NCI-H128 (cell line): Measurements from ENCODE around the gene DSN1.

ENCODE experiments used
- DNase-seq: peaks from one replicate; lab custom pipeline; 2025; ENCODE audit not compliant: unreplicated experiment; lab: John Stamatoyannopoulos, UW

Gene DSN1

GRCh38 chr20:36758276-36758675, 15.3 kb downstream of the DSN1 start:
- no peak for DNase-seq

GRCh38 chr20:36756496-36756895, 17.1 kb downstream of the DSN1 start:
- no peak for DNase-seq

GRCh38 chr20:36754656-36755222, 18.8 kb downstream of the DSN1 start:
- DNase-seq: peak; percentile 28

GRCh38 chr20:36752582-36752981, 21.0 kb downstream of the DSN1 start:
- no peak for DNase-seq

GRCh38 chr20:36745927-36746659, 27.5 kb downstream of the DSN1 start, which contains the start of gene NDRG3:
NDRG3 (minus strand) TSS chr20:36746090; CDS start chr20:36721735, 24,355 bp downstream.
- DNase-seq: peak; percentile 86

- no peak for DNase-seq
Observed at GRCh38 chr20:36745234-36745926, 28.2 kb downstream of the DSN1 start.

GRCh38 chr20:36744764-36745191, 28.8 kb downstream of the DSN1 start:
- no peak for DNase-seq

GRCh38 chr20:36744243-36744642, 29.3 kb downstream of the DSN1 start:
- DNase-seq: no peak

- no peak for DNase-seq
Observed at GRCh38 chr20:36742558-36742957, 31.0 kb downstream of the DSN1 start.

GRCh38 chr20:36741072-36741471, 32.5 kb downstream of the DSN1 start:
- no peak for DNase-seq

- no peak for DNase-seq
Observed at GRCh38 chr20:36737183-36737499, 36.4 kb downstream of the DSN1 start.

GRCh38 chr20:36736451-36737182, 36.9 kb downstream of the DSN1 start:
- no peak for DNase-seq

GRCh38 chr20:36732456-36732855, 41.1 kb downstream of the DSN1 start:
- DNase-seq: no peak

GRCh38 chr20:36728986-36729385, 44.6 kb downstream of the DSN1 start:
- no peak for DNase-seq

- no peak for DNase-seq
Observed at GRCh38 chr20:36726168-36726567, 47.4 kb downstream of the DSN1 start.

GRCh38 chr20:36720510-36720909, 53.1 kb downstream of the DSN1 start:
- no peak for DNase-seq

- DNase-seq: no peak
Observed at GRCh38 chr20:36717657-36718056, 55.9 kb downstream of the DSN1 start.

GRCh38 chr20:36717021-36717420, 56.5 kb downstream of the DSN1 start:
- no peak for DNase-seq

GRCh38 chr20:36712775-36713174, 60.8 kb downstream of the DSN1 start:
- no peak for DNase-seq

- DNase-seq: no peak
Observed at GRCh38 chr20:36709126-36709525, 64.4 kb downstream of the DSN1 start.

- no peak for DNase-seq
Observed at GRCh38 chr20:36703530-36703929, 70.0 kb downstream of the DSN1 start.
